ENCODE measurements around the gene NXNL1.

- TF ChIP-seq CTCF (IDR thresholded peaks at IDR 0.05): no peak
- TF ChIP-seq POLR2A (IDR thresholded peaks at IDR 0.05): no peak
These were observed 15.1 kb downstream of the NXNL1 start for GRCh38 chr19:17445526-17446165.

All from uterus (tissue), 2 donors.